G401 (cell line): ENCODE results near the gene DLG1. TPM values are rescaled to one million over a fixed set of nuclear protein-coding genes. Genes with fewer than 3 reads are reported as not detected.
A peak's percentile ranks its signal among the peaks of the same experiment; 100 is the strongest.

Source experiments
- DNase-seq: peaks from one replicate; pipeline ENCODE4 v3.0.0-alpha.2; 2015; ENCODE audit warnings: low spot score
- in situ Hi-C: cut with HindIII; loops from 2 replicates; pipeline ENCODE4 v1.10.0; 2016; ENCODE audit warnings: low sequenced_read_pairs, mixed read lengths
- total RNA-seq: library from RNA; depleted of rRNA; stranded (reverse); fragments of >200 nt; shearing (Covaris generic); gene quantifications from 2 replicates; pipeline ENCODE4 v1.2.3, GENCODE V29; 2014

The DLG1 gene
- total RNA-seq, 1 experiment from 2014 or later: 35.0 TPM

- no peak for DNase-seq
- in situ Hi-C loops: loop anchor here (5.0 kb wide), 1 partner anchor 38 kb away; no protein-coding TSS in a partner anchor
Observed at GRCh38 chr3:196998966-196999760, 299.2 kb downstream of the DLG1 start.

- in situ Hi-C loops: loop anchor here (5.0 kb wide), 1 partner anchor 40 kb away; no protein-coding TSS in a partner anchor
Observed at GRCh38 chr3:196997311-196997710, 301.1 kb downstream of the DLG1 start.

GRCh38 chr3:196996454-196997265 is 301.8 kb downstream of the DLG1 start:
- in situ Hi-C loops: loop anchor here (5.0 kb wide), 1 partner anchor 41 kb away; no protein-coding TSS in a partner anchor
- DNase-seq: no peak

More at GRCh38 chr3:196997311-196997710, 301.1 kb downstream of the DLG1 start:
- no peak for DNase-seq

DNA sequence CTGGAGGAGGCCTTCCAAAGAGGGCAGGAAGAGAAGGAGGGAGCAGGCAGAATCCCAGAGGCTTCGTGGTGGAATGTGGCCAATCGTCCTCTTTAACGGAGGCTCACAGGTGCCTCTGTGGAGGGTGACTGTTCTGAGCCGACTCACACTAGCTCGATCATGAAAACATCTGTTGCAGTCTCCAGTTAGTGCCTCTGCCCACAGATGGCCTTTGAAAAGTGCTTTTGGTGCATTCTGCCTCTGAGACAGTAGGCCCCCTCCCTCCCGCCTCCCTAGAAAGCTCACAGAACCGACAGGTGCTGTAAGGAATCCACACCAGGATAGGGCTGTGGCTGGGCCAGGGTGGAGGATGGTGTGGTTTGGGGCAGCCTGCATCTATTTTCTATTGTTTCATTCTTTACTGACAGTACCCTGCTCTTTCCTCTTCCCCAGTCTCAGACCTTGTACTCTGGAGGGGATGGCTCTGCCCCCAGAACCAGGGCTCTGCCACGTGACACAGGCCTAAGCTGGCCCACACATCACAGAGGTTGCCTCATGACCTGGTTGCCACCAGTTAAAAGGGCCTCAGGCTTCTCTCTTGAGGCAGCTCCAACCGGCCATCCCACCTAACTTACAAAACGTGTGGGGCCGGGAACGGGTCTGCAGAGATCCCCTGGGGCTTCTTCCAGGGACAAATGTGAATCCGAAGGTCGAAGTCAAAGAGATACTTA is 302.6 kb downstream of the DLG1 start:
- in situ Hi-C loops: loop anchor here (5.0 kb wide), 1 partner anchor 42 kb away; no protein-coding TSS in a partner anchor
- peak; percentile 62 for DNase-seq

- in situ Hi-C loops: loop anchor here (5.0 kb wide), 1 partner anchor 42 kb away; no protein-coding TSS in a partner anchor
- no peak for DNase-seq
Observed at GRCh38 chr3:196995027-196995426, 303.4 kb downstream of the DLG1 start.

- in situ Hi-C loops: no loop called here
- no peak for DNase-seq
Observed at GRCh38 chr3:196994056-196994455, 304.4 kb downstream of the DLG1 start.
